GM18505 (cell line): ENCODE measurements around the gene OXER1.

ENCODE experiments used
- ATAC-seq: cut with Tn5 transposase; IDR thresholded peaks from one replicate; pipeline ENCODE4 v1.9.1; 2021; ENCODE audit not compliant: unreplicated experiment
- POLR2A ChIP-seq: IDR thresholded peaks from 4 replicates; pipeline ENCODE4 v1.6.1; 2011; ENCODE audit warnings: borderline replicate concordance; ENCODE audit not compliant: insufficient read depth, insufficient read length; ENCODE audit errors: extremely low read depth

OXER1 gene

GRCh38 chr2:42787788-42788477, 24.0 kb upstream of the OXER1 start:
- TF ChIP-seq POLR2A = no peak
- no peak for ATAC-seq

DNA sequence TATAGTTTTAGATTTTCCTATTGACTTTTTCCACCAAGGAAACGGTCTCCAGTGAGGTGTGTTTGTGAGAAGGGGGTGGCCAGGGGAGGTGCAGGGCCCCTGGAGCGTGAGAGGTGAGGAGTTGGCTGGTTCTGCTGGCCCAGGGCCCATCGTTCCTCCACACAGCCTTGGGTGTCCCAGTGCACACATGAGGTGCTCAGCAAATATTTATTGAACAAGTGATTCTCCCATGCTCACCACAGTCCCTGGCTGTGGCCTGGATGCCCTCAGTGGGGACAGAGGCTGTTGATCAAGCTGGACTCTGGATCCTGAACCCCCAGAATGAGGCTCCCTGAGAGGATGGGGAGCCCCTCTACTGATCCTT, 23.5 kb upstream of the OXER1 start:
- no peak for TF ChIP-seq POLR2A
- no peak for ATAC-seq

GRCh38 chr2:42786561-42787345, 22.8 kb upstream of the OXER1 start:
- ATAC-seq = no peak
- no peak for TF ChIP-seq POLR2A

DNA sequence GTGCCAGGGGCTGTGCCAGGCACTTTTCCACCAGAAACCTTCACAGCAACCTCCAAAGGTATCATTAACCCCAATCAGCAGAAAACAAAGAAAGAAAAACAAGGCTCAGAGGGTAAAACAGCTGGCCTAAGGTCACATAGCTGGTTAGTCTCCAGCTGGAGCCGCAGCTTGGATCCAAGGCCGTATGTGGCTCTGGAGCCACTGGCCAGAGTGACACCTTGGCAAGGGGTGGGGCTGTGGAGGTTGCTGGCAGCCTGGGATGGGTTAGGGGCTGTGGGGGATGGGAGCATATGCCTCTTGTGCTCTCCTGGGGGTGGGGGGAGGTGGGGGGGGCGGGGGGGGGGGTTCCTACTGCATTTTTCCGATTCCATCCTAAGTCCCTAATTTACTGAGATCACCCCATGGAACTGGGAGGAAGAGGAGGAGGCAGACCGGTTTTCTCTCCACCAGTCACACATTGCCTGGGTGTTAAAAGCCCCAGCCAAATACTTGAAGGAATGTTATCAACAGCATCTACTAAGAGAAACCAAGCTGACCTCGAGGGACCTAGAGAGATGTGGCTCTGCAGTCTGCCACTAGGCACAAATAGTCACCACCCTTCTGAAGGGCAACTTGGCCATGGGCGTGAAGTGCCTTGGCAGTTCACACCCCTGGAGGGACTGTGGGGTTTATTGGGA, 20.4 kb upstream of the OXER1 start:
- TF ChIP-seq POLR2A = no peak
- ATAC-seq = no peak

DNA sequence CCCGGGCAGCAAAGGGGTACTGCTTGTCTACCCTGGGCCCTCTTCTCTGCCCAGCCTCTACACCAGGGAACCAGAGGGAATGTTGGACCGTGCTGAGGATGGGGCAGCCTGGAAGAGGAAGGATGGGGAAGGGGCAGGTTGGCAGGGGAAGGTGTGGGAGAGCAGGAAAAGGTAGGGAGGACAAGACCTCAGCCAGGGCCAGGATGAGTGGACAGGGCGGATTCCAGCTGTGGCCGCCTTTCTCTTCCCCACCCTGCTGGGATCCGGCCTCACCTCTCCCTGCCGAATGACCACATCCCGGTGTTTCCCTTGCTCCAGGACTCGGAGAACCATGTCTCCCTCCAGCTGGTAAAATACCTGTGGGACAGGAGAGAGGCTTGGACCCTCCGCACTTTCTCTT, 19.6 kb upstream of the OXER1 start:
- TF ChIP-seq POLR2A = no peak
- ATAC-seq = no peak

- ATAC-seq = no peak
- no peak for TF ChIP-seq POLR2A
Measured at GRCh38 chr2:42781181-42781580, 17.2 kb upstream of the OXER1 start.

DNA sequence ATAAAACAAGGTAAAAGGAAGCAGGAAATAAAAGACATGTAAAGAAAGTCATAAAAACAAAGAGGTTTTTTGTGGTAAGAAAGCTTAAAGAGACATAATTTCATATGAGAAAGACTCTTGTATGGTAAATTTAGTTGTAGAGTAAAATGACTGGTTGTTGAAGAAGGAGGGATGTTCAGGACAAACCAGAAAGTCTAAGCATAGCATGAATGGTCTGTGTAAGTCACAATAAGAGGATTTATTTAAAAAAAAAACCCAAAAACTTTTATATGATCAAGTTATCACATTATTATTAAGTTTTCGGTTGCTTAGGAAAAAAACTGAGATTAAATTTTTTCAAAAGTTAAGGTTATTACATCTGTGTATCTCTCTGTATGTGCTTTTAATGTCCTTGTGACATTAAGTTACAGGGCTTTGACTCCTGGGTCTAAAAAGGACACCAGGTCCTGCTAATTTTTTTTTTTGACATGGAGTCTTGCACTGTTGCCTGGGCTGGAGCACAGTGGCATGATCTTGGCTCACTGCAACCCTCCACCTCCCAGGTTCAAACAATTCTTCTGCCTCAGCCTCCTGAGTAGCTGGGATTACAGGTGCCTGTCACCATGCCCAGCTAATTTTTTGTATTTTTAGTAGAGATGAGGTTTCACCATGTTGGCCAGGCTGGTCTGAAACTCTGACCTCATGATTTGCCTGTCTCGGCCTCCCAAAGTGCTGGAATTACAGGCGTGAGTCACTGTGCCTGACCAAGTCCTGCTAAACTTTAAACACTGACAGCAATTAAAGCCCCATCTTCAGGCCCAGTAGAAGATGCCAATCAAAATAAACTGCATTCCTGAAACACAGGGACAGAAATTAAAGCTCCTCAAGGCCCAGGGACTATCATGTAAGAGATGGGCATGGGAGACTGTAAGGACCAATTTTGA, 14.2 kb upstream of the OXER1 start:
- no peak for TF ChIP-seq POLR2A
- ATAC-seq = no peak

- ATAC-seq = no peak
- TF ChIP-seq POLR2A = no peak
Measured at GRCh38 chr2:42775810-42776209, 11.9 kb upstream of the OXER1 start.

GRCh38 chr2:42775186-42775585, 11.3 kb upstream of the OXER1 start:
- ATAC-seq = no peak
- no peak for TF ChIP-seq POLR2A

GRCh38 chr2:42771546-42772153, 7.7 kb upstream of the OXER1 start:
- no peak for TF ChIP-seq POLR2A
- no peak for ATAC-seq

- no peak for TF ChIP-seq POLR2A
- no peak for ATAC-seq
Measured at GRCh38 chr2:42770288-42771131, 6.6 kb upstream of the OXER1 start.
